H9 (cell line): Measurements from ENCODE around the gene NOSIP. TPM values are rescaled to one million over a fixed set of nuclear protein-coding genes. Genes with fewer than 3 reads are reported as not detected.
A peak's percentile ranks its signal among the peaks of the same experiment; 100 is the strongest.

ENCODE experiments used
- DNase-seq: peaks from one replicate; pipeline ENCODE4 v3.0.0-alpha.2; 2017
- H2AFZ ChIP-seq: one replicate; pipeline ENCODE4 v1.6.1; 2013; ENCODE audit warnings: mild to moderate bottlenecking, low read length, control low read depth, moderate library complexity
- H2AK5ac ChIP-seq: 2 replicates; pipeline ENCODE4 v1.6.1; 2013; ENCODE audit warnings: low read length, control low read depth, mixed read lengths; ENCODE audit not compliant: insufficient read length
- H2BK120ac ChIP-seq: one replicate; pipeline ENCODE4 v1.6.1; 2013; ENCODE audit warnings: low read depth, mild to moderate bottlenecking, low read length, control low read depth, inconsistent platforms; ENCODE audit not compliant: poor library complexity, severe bottlenecking
- H2BK12ac ChIP-seq: 2 replicates; pipeline ENCODE4 v1.6.1; 2013; ENCODE audit warnings: low read length, control low read depth, mixed read lengths, low read depth; ENCODE audit not compliant: insufficient read length
- H2BK15ac ChIP-seq: 2 replicates; pipeline ENCODE4 v1.6.1; 2013; ENCODE audit warnings: low read depth, low read length, control low read depth
- H2BK20ac ChIP-seq: one replicate; pipeline ENCODE4 v1.6.1; 2013; ENCODE audit warnings: low read depth, mild to moderate bottlenecking, low read length, control low read depth, inconsistent platforms; ENCODE audit not compliant: poor library complexity, severe bottlenecking
- H2BK5ac ChIP-seq: 2 replicates; pipeline ENCODE4 v1.6.1; 2013; ENCODE audit warnings: low read length, control low read depth, mixed read lengths; ENCODE audit not compliant: insufficient read length
- H3K14ac ChIP-seq: 2 replicates; pipeline ENCODE4 v1.6.1; 2013; ENCODE audit warnings: low read length, control low read depth; ENCODE audit not compliant: insufficient read depth
- H3K18ac ChIP-seq: 2 replicates; pipeline ENCODE4 v1.6.1; 2013; ENCODE audit warnings: low read depth, mild to moderate bottlenecking, mixed read lengths, low read length, control low read depth; ENCODE audit not compliant: insufficient read length
- H3K23ac ChIP-seq: 2 replicates; pipeline ENCODE4 v1.6.1; 2013; ENCODE audit warnings: low read length, control low read depth, mixed read lengths, low read depth; ENCODE audit not compliant: insufficient read length
- H3K23me2 ChIP-seq: 2 replicates; pipeline ENCODE4 v1.6.1; 2013; ENCODE audit warnings: low read depth, mild to moderate bottlenecking, mixed read lengths, low read length, control low read depth; ENCODE audit not compliant: insufficient read length, poor library complexity, severe bottlenecking
- H3K27ac ChIP-seq: 2 replicates; pipeline ENCODE4 v1.5.1; 2013; ENCODE audit warnings: low read length, control low read depth, mixed read lengths, low read depth; ENCODE audit not compliant: insufficient read length
- H3K27me3 ChIP-seq: 2 replicates; pipeline ENCODE4 v1.6.1; 2013; ENCODE audit warnings: low read length, control low read depth, inconsistent platforms; ENCODE audit not compliant: insufficient read depth
- H3K4ac ChIP-seq: 2 replicates; pipeline ENCODE4 v1.6.1; 2013; ENCODE audit warnings: low read depth, mild to moderate bottlenecking, control low read depth, inconsistent platforms, low read length, moderate library complexity
- H3K4me1 ChIP-seq: 2 replicates; pipeline ENCODE4 v1.6.1; 2013; ENCODE audit warnings: low read length, control low read depth, inconsistent platforms; ENCODE audit not compliant: insufficient read depth
- H3K4me2 ChIP-seq: 2 replicates; pipeline ENCODE4 v1.6.1; 2013; ENCODE audit warnings: low read length, control low read depth, mixed read lengths; ENCODE audit not compliant: insufficient read length, insufficient read depth
- H3K56ac ChIP-seq: 2 replicates; pipeline ENCODE4 v1.6.1; 2013; ENCODE audit warnings: low read depth, mild to moderate bottlenecking, mixed read lengths, low read length, control low read depth; ENCODE audit not compliant: insufficient read length
- H3K79me1 ChIP-seq: 2 replicates; pipeline ENCODE4 v1.6.1; 2013; ENCODE audit warnings: low read depth, mild to moderate bottlenecking, moderate library complexity, low read length, control low read depth, inconsistent platforms; ENCODE audit not compliant: insufficient read depth, poor library complexity, severe bottlenecking
- H3K79me2 ChIP-seq: 2 replicates; pipeline ENCODE4 v1.6.1; 2013; ENCODE audit warnings: low read length, control low read depth, inconsistent platforms; ENCODE audit not compliant: insufficient read depth
- H3K9ac ChIP-seq: 2 replicates; pipeline ENCODE4 v1.6.1; 2013; ENCODE audit warnings: low read length, control low read depth, mixed read lengths; ENCODE audit not compliant: insufficient read length; ENCODE audit errors: extremely low read depth
- H3K9me3 ChIP-seq: one replicate; pipeline ENCODE4 v1.6.1; 2013; ENCODE audit warnings: low read depth, low read length, inconsistent platforms; ENCODE audit not compliant: control insufficient read depth
- H3T11ph ChIP-seq: one replicate; pipeline ENCODE4 v1.6.1; 2013; ENCODE audit warnings: mild to moderate bottlenecking, low read length, control low read depth, inconsistent platforms
- H4K20me1 ChIP-seq: one replicate; pipeline ENCODE4 v1.6.1; 2013; ENCODE audit not compliant: control insufficient read depth, insufficient read length, insufficient read depth
- H4K5ac ChIP-seq: 2 replicates; pipeline ENCODE4 v1.6.1; 2013; ENCODE audit warnings: low read depth, mild to moderate bottlenecking, mixed read lengths, low read length, control low read depth; ENCODE audit not compliant: insufficient read length
- H4K8ac ChIP-seq: replicated peaks from 2 replicates; pipeline ENCODE4 v1.6.1; 2013; ENCODE audit warnings: low read length, control low read depth, mixed read lengths, low read depth; ENCODE audit not compliant: insufficient read length
- H4K91ac ChIP-seq: 2 replicates; pipeline ENCODE4 v1.6.1; 2013; ENCODE audit warnings: low read depth, mild to moderate bottlenecking, moderate library complexity, mixed read lengths, low read length, control low read depth; ENCODE audit not compliant: insufficient read length
- H3K27ac Mint-ChIP-seq, 3 experiments: 2 replicates in 2 of 3; 3 replicates in 1 of 3; pipeline ENCODE4 v1.8.0; 2020 to 2021; ENCODE audit warnings: mixed read lengths in 3 of 3, mild to moderate bottlenecking in 1 of 3, moderate library complexity in 1 of 3
- H3K27me3 Mint-ChIP-seq: 2 replicates; pipeline ENCODE4 v1.8.0; 2021; ENCODE audit warnings: low read depth, mild to moderate bottlenecking, moderate library complexity, mixed read lengths
- H3K36me3 Mint-ChIP-seq, 3 experiments: 2 replicates in 2 of 3; 3 replicates in 1 of 3; pipeline ENCODE4 v1.8.0; 2020 to 2021; ENCODE audit warnings: low read depth in 3 of 3, mixed read lengths in 3 of 3; ENCODE audit not compliant: insufficient read depth in 1 of 3
- H3K4me1 Mint-ChIP-seq, 2 experiments: 2 replicates each; pipeline ENCODE4 v1.8.0; 2020; ENCODE audit warnings: mixed read lengths in 2 of 2
- H3K4me3 Mint-ChIP-seq, 2 experiments: 2 replicates in 1 of 2; 3 replicates in 1 of 2; pipeline ENCODE4 v1.8.0; 2020 to 2021; ENCODE audit warnings: mild to moderate bottlenecking in 2 of 2, mixed read lengths in 2 of 2, moderate library complexity in 1 of 2
- H3K9me3 Mint-ChIP-seq, 2 experiments: 2 replicates in 1 of 2; 3 replicates in 1 of 2; pipeline ENCODE4 v1.8.0; 2020; ENCODE audit warnings: mild to moderate bottlenecking in 2 of 2, mixed read lengths in 2 of 2, moderate library complexity in 1 of 2
- WGBS: extraction: QIAGEN DNeasy Blood & Tissue Kit; methylation state at CpG from one replicate; pipeline ENCODE4 v1.1.7; 2013; ENCODE audit warnings: missing lambda C conversion rate, low lambda C conversion rate, mixed read lengths; ENCODE audit not compliant: insufficient read length; ENCODE audit errors: extremely low coverage; 5-methylcytosine and 5-hydroxymethylcytosine counted together
- total RNA-seq: library from RNA; stranded (reverse); gene quantifications from 2 replicates; pipeline ENCODE4 v1.2.1, GENCODE V29; 2021
- TF ChIP-seq, protein P1 (sequence below): fragments of 200-600 bp; sonication (generic); conservative IDR thresholded peaks from 3 replicates; pipeline ENCODE4 v1.8.0; 2021; ENCODE audit warnings: antibody characterized with exemption, mild to moderate bottlenecking

Gene NOSIP
- total RNA-seq, 1 experiment from 2014 or later = 78.4 TPM

DNA sequence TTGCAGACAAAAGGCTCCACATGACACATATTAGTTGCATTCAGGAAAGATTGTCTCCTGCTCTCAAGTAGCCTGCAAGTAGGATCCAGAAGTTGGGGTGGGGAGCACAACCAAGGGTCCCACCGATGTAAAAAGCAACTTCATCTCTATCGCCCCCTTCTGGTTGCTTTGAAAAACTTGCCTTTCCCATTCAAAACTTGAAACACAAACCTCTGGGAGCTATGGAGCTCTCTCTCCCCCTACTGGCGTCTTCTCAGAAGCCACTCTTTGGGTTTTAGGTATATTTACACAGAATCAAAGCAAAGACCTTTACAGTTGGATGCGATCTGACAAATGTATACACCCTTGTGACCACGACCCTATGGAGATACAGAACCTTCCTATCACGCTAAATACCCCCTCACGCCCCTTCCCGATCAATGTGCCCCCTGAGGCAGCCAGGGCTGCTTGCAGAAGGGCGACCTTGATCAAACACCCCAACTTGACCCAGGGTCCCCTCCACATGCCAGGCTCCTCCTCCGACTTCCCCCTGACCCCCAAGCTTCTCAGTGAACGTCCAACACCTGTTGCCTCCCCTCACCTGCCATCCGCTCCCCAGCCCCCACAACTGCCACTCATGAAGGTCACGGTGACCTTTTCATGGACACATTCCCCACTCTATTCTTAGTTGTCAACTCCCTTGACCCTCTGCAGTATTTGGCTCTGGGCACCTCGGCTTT lies 10.1 kb downstream of the NOSIP start:
- Histone ChIP-seq H3K56ac (no peak overlapping the region), H2BK120ac (no peak overlapping the region), H3K4me2 (no peak overlapping the region), H3T11ph (no peak overlapping the region), H3K18ac (no peak overlapping the region), H4K91ac (no peak overlapping the region), H2BK15ac (no peak overlapping the region), H3K79me1 (no peaks in the 10 kb centered on the region), H2BK5ac (no peak overlapping the region), H3K9ac (no peak overlapping the region), H3K23me2 (no peaks in the 10 kb centered on the region), H4K8ac (no peak overlapping the region), H3K23ac (no peak overlapping the region), H2AK5ac (no peak overlapping the region), H2AFZ (no peak overlapping the region), H3K14ac (no peak overlapping the region), H3K4me1 (no peaks in the 10 kb centered on the region), H4K5ac (no peak overlapping the region), H3K9me3 (no peaks in the 10 kb centered on the region), H3K27ac (no peak overlapping the region), H3K4ac (no peak overlapping the region), H2BK20ac (no peak overlapping the region), H3K79me2 (peaks cover 4% of the 10 kb centered on the region; the same call in 1 of the 2 replicates), H4K20me1 (no peaks in the 10 kb centered on the region), H3K27me3 (no peaks in the 10 kb centered on the region), H2BK12ac (no peak overlapping the region)
- Mint-ChIP-seq H3K27ac (peak overlapping the region; percentile 57 to 91 (median 86); a peak in 6 of 7 replicates), H3K27me3 (no peaks in the 10 kb centered on the region), H3K9me3 (no peaks in the 10 kb centered on the region), H3K36me3 (peaks cover 1 to 19% (median 7%) of the 10 kb centered on the region in 3 experiments; a peak in 6 of 7 replicates), H3K4me3 (peak overlapping the region in 1 of 2 experiments; percentile 29; a peak in 1 of 5 replicates), H3K4me1 (peaks cover 11 to 15% of the 10 kb centered on the region in 2 experiments)
- TF ChIP-seq, protein P1, sequence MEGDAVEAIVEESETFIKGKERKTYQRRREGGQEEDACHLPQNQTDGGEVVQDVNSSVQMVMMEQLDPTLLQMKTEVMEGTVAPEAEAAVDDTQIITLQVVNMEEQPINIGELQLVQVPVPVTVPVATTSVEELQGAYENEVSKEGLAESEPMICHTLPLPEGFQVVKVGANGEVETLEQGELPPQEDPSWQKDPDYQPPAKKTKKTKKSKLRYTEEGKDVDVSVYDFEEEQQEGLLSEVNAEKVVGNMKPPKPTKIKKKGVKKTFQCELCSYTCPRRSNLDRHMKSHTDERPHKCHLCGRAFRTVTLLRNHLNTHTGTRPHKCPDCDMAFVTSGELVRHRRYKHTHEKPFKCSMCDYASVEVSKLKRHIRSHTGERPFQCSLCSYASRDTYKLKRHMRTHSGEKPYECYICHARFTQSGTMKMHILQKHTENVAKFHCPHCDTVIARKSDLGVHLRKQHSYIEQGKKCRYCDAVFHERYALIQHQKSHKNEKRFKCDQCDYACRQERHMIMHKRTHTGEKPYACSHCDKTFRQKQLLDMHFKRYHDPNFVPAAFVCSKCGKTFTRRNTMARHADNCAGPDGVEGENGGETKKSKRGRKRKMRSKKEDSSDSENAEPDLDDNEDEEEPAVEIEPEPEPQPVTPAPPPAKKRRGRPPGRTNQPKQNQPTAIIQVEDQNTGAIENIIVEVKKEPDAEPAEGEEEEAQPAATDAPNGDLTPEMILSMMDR = peak; percentile 100
- peak; percentile 73 for DNase-seq
- no CpG with 5 or more reads among the region's 14 CpGs for WGBS
